Embryonic facial prominence (tissue), 1 donor: Measurements from ENCODE around the gene TMEM86A.

Experiments used
- DNase-seq: peaks from one replicate; pipeline ENCODE4 v3.0.0-alpha.2; 2016; ENCODE audit errors: extremely low spot score

Gene TMEM86A

DNA sequence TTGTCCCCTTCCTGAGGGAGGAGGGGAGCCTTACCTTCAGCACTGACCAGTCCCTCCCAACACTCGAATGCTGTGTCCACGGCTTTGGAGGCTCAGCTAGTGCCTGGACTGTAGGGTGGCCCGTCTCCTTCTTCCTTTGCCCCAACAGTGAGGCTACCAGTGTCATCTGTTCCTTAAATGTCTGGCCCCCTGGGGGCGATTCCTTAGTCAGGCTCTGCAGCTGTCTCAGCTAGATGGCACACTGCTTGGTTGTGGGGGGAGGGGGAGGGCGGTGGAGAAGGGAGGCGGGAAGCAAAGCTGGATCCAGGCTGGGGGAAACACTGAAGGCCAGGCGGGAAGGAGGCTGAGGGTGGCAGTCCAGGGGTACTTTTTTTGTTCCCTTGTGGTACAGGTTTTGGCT is 27.5 kb downstream of the TMEM86A start, which contains the start of gene IGSF22:
IGSF22 (minus strand) TSS at position 149 of the 400 bp plus-strand sequence. CDS start 1,952 bp downstream, outside the sequence.
- DNase-seq = no peak

DNA sequence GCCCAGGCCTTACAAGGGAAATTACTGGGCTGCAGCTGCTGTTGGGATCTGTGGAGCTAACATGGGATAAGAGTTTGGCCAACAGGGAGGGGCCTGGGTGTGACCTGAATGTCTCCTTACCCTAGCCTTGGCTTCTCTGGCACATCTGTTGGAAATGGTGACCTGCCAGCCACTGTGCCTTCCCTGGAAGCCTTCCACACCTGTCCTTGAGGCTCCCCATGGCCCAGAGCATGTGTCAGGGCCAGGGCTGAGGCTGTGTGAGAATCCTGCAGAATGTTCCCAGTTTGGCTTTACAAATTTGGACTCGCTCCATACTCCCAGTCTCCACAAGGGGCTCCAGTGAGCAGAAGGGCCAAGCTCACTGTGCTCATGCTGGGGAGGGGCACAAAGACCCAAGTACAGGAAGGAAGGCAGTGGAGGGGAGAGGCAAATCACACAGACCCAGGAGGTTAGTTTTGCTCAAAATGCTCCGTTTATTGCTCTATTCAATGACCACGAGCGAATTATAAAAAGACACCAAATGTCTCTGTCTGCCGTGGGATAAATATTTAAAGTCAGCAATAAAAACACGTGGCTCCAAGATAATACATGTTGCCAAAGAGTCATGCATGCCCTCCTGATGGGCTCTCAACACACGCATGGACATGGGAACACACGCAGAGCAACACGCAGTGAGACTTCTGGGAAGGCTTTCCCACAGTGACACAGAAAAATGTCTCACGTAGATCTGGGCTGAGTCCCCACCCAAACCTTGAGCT is 29.1 kb downstream of the TMEM86A start:
- no peak for DNase-seq

DNA sequence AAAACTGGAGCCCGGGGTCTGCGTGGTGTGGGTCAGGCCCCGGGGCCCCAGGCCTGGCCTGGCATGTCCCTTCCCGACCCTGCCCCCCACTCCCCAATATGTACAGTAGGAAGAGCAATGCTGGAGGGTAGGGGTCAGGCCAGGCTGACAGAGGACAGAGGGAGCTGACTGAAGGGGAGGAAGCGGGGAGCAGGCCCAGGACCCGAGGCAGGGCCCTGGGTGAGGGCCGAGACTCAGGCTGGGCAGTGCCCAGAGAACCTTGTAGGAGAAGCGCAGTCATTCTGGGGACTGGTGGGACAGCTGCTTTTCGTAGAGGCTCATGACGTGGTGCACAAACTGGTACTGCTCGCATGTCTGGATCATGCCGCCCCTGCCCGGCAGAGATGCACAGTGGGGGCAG is 30.1 kb downstream of the TMEM86A start:
- DNase-seq = no peak

DNA sequence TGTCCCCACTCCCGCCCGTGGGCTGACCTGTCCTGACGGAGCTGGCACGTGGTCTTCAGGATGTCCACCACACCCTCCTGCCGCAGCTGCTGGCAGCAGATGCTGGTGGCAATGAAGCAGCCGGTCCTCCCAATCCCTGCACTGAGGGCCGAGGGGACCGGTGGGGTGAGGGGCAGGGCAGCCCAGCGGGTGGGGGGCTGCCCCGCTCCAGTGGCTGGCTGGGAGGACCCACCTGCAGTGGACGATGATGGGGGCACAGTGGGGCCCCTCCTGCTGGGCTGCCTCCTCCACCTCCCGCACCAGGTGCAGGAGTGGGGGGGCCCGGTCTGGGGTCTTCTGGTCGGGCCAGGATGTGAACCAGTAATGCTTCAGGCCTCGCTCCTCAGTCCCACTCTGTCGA is 30.8 kb downstream of the TMEM86A start:
- DNase-seq = no peak

DNA sequence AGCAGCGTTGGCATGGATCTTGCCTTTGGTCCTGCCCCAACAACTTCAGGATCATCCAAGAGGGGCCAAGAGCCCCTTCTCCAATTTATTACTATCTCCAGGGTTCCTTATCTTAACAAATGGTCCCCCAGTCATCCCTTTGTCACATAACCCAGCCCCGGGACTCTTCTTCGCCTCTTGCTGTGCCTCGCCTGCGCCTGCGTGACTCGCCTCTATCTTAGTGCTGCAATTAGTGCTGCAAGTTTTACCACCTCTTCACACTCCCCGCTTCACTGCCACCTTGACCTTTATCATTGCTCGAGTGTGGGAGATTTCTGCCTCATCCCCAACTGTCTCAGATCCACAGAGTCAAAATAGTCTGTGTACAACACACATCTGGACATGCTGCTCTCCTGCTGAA is 31.4 kb downstream of the TMEM86A start:
- DNase-seq = no peak

DNA sequence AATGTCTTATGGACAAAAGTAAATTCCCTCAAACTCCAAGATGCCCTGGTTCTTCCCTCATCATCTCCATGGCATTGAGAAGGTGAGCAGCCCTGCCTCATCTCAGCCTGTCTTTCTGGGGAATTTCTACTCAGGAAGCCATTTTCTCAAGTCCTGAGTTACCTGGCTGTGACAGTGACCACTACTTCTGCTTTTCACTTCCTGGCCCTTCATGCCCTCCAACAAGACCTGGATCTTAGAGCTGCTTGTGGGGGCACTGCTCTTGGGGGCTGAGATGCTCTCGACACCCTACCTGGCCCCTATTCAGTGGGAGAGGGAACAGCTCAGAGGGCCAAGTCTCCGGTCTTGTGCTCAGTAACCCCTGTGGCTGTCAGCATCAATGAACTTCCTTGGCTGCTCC is 32.9 kb downstream of the TMEM86A start:
- DNase-seq = no peak

DNA sequence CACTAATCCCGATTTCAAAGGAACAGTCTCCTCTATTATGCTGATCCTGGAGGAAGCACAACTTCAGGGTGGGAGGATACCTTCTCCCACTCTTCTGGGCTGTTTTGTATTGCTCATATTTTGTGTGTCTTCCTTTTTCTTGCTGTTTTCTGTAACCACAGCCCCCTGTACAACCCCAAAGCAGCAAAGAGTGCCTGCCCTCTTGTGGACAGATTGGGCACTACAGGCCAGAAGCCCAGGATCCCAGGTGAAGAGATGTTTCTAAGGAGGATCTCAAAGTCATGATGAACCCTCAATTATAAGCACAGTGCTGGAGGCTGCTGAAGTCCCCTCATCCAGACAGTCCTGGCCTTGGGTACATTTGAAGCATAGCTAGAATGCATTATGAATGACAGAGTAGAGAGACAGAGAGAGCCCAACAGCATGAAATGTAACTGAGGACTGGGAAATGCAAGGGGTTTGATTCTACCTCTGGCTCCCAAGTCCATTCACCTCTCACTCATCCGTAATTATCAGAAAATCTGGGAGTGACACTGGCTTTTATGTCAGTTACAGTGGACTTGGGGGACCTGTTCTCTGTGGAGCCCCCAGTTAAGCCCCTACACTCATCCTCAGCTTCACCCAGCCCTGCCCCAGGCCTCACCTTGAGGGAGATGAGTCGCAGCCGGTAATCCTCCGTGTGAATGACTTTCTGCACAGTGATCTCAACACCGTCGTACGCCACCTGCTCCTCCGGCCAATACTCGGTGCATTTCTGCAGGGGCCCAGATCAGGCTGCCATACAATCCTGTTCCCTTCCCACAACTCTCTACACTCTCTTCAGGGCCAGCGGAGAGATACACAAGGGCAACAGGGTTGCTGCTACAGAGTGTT is 33.6 kb downstream of the TMEM86A start:
- DNase-seq = peak; percentile 46

DNA sequence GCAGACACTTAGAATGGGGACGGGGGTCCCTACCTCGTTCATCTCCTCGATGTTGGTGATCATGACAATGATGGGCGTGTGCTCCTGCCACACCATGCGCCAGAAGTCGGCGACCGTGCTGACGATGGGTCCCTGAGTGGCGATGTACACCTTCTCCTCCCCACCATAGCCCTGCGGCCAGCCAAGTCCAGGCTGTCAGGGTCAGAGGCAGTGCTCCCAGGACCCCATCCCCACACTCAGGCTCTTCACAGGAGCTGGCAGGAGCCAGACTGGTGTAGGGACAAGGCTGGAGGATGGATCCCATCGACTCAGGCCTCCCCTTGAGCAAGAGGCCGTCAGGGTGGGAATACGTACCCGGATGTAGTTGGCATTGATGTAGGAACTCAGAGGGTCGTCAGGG is 34.6 kb downstream of the TMEM86A start:
- no peak for DNase-seq

DNA sequence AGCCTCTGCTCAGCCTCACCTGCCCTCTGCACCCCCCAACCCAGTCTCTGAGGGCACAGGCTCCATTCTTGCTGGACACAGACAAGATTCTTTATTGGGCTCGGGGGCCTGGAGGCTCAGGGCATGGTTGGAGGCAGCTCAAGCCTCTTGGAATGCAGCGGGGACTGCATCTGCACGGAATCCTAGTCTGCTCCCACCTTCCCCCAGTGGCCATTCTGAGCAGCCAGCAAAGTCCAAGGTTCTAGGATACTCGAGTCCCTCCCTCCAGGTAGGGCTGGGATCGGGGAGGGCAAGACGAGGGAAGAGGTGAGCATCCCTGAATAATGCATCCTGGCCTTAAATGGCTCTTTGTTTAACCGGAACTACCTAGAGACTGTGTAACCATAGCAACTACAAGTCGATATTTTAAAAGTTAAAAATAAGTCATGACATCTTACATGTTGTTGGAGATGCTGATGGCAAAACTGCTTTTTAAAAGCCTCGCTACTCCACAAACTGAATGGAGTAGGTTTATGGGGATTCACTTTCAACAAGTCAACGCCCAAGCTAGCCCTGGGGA is 38.1 kb downstream of the TMEM86A start:
- no peak for DNase-seq

DNA sequence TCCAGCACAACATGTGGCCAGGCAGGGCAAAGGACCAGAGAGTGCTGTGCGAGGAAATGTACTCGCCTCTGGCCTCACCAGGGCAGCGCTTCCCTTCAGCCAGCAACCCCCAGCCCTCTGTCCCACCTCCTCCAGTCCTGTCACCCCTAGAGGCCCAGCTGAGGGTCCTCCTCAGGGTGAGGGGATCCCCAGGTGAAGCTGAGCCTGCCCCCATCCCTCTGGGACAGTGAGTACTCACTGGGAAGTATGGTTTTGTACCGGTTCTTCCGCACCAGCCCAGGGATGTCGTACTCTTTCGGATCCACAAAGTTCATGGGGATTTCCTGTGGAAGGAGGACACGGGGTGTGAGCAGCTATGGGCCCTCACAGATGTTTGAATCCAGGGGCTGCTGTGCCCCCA is 39.1 kb downstream of the TMEM86A start:
- DNase-seq = no peak

DNA sequence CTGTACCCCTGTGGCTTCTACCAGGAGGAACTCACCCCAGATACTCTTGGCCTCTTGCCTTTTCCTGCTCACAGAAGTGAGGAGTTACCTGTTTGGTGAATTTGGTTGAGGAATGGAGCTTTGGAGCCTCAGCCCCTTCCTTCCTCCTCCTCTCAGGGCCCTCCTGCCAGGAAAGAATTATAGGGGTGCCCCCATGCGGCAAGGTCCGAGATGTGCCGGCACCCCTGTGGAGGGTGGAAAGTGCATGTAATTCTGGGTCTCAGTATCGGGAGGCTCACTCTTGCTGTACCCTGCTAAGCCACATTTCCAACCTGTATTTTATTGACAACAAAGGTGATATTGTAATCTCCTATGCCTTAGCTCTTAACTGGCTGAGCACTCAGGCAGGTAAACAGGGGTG is 41.1 kb downstream of the TMEM86A start:
- DNase-seq = no peak

DNA sequence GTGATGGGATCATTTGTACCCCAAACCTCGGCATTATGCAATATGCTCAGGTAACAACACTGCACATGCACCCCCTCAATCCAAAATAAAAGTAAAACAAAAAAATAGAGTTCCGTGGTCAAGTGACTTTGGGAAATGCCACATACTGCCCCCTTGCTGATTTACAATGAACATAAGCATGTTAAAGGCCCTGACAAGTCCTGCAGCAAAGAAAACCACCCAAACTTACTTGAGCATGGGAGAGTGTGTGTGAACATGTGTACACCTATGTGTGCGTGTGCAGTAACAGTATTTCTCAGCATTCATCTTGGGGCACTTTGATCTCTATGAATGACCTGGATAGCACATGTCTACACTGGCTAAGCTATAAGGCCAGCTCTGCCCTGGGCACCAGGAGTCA is 43.2 kb downstream of the TMEM86A start:
- no peak for DNase-seq

DNA sequence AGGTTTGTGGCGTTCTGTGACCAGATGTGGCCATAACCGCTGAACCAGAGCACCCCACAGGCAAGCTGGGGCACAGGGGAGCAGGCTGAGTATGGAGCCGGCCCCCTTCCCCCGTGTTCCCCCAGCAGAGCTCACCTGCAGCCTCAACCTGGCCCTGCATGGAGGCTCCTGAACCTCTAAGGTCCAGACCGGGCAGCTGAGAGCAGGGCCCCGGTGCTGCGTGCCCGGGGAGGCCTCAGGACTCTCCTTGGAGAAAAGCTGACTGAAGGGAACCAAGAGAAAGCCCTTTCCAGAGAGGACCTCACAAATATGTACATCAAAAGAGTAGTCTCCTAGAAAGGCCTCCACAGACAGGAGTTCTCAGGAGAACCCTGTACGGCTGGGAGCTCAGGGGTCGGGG is 44.8 kb downstream of the TMEM86A start:
- no peak for DNase-seq

DNA sequence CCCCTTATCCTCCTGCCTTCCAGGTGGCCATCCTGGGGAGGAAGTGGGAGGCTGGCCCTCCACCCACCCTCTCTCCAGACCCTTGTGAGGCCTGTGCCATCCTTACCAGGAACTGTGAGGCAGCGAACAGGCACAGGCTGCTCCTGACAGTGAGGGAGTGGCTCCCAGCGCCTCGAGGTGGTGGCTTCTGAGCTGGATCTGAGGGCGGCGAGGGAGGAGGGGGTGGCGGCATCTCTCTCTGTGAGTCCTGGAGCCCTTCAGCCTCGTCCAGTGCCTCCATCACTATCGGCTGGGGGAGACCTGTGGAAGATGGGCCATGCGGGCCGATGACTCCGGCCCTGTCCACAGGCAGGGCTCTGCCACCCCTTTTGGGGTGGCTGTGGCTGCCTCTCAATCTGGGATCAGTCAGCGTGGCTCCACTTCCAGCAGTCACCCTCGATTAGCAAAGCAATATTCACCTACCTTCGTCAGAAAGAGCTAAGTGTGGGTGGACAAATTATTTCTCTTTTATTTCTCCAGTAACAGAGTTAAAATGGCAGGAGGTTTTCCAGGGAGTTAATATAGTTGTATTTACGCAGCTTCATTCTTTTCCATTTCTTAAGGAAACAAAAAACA is 45.4 kb downstream of the TMEM86A start:
- DNase-seq = no peak

DNA sequence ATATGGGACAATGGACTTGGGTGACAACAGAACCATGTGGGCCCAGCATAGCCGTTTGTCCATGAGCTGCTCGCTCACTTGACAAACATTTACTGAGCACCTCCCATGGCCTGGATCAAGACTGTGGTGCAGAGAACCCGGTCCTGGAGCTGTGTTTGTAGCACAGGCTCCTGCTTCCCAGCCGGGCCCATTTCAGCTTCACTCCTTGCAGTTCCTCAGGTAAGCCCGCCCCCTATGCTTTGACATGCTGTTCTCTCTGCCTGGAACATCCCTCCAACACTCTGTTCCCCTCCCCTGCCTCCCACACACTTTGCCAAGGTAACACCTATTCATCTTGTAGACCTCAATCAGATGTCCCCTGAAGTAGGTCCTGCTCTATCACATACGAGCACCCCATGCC is 46.7 kb downstream of the TMEM86A start:
- DNase-seq = no peak

DNA sequence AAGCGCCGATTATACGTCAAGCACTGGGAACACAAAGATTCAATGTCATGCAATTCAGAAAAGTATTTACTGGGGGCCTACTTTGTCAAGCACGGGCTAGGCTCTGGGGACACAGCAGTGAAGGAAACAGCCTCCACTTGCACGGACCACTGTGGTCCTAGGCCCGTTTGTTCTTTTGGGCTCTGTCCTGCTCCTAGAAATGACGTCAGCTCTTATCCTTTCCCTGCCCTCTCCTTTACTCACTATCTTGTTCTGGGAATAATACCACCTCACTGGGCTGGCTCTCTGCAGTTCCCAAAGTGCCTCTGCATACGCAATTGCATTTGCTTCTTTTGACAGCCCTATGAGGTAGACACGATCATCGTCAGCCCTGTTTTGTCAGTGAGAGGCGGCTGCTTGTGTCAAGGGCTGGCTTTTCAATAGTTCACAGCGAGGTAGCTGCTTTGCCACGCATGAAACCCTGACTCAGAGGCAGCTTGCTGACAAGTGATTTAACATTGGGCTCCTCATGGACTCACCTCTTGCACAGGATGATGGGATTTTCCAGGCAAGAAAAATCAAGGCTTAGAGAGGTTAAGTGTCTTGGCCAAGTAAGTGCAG is 50.3 kb downstream of the TMEM86A start:
- no peak for DNase-seq

DNA sequence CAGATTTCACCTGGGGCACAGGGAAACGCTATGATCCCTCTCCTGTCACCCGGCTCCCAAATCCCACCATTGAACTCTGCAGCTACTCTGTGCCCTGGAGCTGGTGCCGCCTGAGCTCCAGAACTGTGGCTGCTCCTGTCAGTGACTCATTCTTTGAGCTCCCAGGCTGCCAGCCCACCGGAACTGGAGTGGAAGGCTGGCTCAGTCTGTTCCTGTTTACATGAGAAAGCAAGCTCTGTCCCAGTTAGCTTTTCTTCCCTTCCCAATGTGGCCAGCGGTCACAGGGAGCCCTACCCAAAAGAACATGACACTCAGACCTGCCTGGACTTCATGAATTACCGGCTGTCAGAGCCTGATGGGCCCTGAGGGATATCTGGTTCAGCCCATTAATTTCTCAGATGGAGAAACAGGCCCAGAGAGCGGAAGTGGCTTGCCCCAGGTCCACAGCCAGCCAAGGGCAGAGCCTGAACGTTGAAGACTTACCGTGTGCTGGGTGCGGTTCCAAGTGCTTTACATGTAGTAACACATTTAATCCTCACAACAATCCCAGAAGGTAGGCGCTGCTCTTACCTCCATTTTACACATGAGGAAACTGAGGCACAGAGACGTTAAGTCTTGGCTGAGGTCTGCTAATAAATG is 51.2 kb downstream of the TMEM86A start:
- no peak for DNase-seq

DNA sequence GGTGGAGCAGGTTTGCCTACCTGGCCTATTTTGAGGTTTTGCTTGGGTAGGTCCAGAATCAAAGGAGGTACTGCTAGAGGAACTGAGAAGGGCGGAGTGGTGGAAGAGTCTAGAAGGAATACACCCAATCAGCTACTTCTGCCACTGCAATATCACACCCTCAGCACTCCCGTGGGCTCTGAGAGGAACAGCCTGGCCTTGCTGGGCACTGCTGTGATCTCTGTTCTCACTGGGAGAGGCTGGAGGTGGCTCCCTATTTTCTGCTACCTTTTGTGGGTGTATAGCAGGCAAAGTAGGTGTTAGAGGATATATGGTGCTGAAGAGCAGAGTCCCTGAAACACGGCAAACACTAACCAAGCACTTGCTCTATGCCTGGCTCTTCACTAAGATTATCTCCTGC is 52.4 kb downstream of the TMEM86A start:
- no peak for DNase-seq

DNA sequence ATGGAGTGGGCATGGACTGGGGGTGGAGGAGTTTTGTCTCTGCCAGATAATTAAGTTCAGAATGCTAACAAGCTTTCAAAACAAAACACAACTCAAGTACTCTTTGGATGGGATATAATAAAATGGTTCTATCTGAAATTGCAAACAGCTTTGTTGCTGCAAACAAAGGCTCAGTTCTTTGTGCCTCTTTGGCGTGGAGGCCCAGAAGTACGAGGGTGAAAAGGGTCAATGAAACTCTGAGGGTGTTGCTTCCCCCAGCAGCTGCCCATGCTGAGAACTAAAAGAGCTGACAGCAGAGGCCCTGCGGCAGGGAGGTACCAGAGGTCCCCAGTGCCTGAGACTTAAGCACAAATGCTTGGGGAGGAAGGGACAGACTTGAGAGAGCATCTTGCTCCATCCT is 53.9 kb downstream of the TMEM86A start:
- DNase-seq = no peak

DNA sequence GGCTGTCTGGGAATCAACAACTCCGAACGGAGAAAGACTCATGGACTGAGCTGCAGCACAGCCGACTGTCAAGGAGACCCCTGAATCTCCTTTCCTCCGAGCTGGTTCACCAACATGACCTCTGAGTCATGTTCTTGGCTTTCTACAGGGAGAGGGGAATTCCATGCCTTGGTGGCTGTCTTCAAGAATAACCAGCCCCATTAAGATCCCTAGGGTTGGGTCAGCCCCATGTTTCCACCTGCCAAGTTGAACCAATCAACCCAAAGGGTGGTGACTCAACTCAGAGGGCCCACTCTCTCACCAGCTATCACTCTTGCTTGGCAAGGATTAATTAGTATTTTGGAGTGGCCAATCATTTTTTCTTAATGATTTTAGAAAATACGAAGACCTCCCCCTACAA is 55.7 kb downstream of the TMEM86A start:
- no peak for DNase-seq
